GM06990 (cell line): ENCODE results near the gene KCNIP1.

Source experiments
- DNase-seq: peaks from one replicate; pipeline ENCODE4 v3.0.0-alpha.2; 2011; ENCODE audit not compliant: insufficient read length; ENCODE audit errors: extremely low read depth
- H3K27me3 ChIP-seq: replicated peaks from 2 replicates; pipeline ENCODE4 v1.6.0; 2011; ENCODE audit warnings: low read length; ENCODE audit not compliant: control insufficient read depth, insufficient read depth
- H3K36me3 ChIP-seq: 2 replicates; pipeline ENCODE4 v1.5.1; 2011; ENCODE audit warnings: low read length; ENCODE audit not compliant: control insufficient read depth, insufficient read depth
- H3K4me3 ChIP-seq: replicated peaks from 2 replicates; pipeline ENCODE4 v1.5.1; 2011; ENCODE audit warnings: low read depth, mild to moderate bottlenecking, control low read depth, low read length
- CTCF ChIP-seq: IDR thresholded peaks from 2 replicates; pipeline ENCODE4 v1.5.1; 2011; ENCODE audit warnings: low read length, control low read depth, mild to moderate bottlenecking, inconsistent platforms; ENCODE audit not compliant: insufficient read depth, poor library complexity, severe bottlenecking

The KCNIP1 gene

GRCh38 chr5:170603578-170604565, 100.1 kb downstream of the KCNIP1 start:
- Histone ChIP-seq H3K4me3 (no peak overlapping the region), H3K36me3 (no peaks in the 10 kb centered on the region), H3K27me3 (no peaks in the 10 kb centered on the region; the same call in 1 of the 2 replicates)
- peak; percentile 70 for TF ChIP-seq CTCF
- no peak for DNase-seq

GRCh38 chr5:170606941-170607340, 103.1 kb downstream of the KCNIP1 start:
- no peaks in the 10 kb centered on the region for H3K36me3 ChIP-seq
- no peak for TF ChIP-seq CTCF
- no peaks in the 10 kb centered on the region for H3K27me3 ChIP-seq
- no peak for DNase-seq
- H3K4me3 ChIP-seq: no peak overlapping the region

GRCh38 chr5:170611449-170612090, 107.8 kb downstream of the KCNIP1 start:
- H3K36me3 ChIP-seq: no peaks in the 10 kb centered on the region

GRCh38 chr5:170612256-170612678, 108.4 kb downstream of the KCNIP1 start:
- no peak overlapping the region for H3K4me3 ChIP-seq
- DNase-seq: no peak
- no peak for TF ChIP-seq CTCF
- no peaks in the 10 kb centered on the region; the same call in 1 of the 2 replicates for H3K27me3 ChIP-seq
- no peaks in the 10 kb centered on the region for H3K36me3 ChIP-seq

More at GRCh38 chr5:170611449-170612090, 107.8 kb downstream of the KCNIP1 start:
- H3K4me3 ChIP-seq: no peak overlapping the region
- H3K27me3 ChIP-seq: no peaks in the 10 kb centered on the region; the same call in 1 of the 2 replicates
- TF ChIP-seq CTCF: no peak
- DNase-seq: no peak

- no peak for TF ChIP-seq CTCF
- H3K36me3 ChIP-seq: no peaks in the 10 kb centered on the region
- no peak overlapping the region for H3K4me3 ChIP-seq
- no peaks in the 10 kb centered on the region; the same call in 1 of the 2 replicates for H3K27me3 ChIP-seq
- DNase-seq: no peak
Observed at GRCh38 chr5:170614065-170614490, 110.3 kb downstream of the KCNIP1 start.
